ENCODE measurements around the gene LARP7. TPM values are rescaled to one million over a fixed set of nuclear protein-coding genes. Genes with fewer than 3 reads are reported as not detected.
"Not testable (repeated sequence)": the region's sequence is repeated elsewhere in the genome, so short reads cannot be mapped to it uniquely, and the experiment has no call there.

Gene LARP7
- total and polyA plus RNA-seq, 2 experiments from 2014 or later: 48.5 to 57.0 TPM

- H3K36me3 ChIP-seq: no peaks in the 10 kb centered on the region
- H3K4me1 ChIP-seq (ENCODE audit: low read depth): peaks cover 11% of the 10 kb centered on the region
- peak overlapping the region; percentile 64 for H3K4me3 ChIP-seq
- no peaks in the 10 kb centered on the region for H3K9me3 ChIP-seq (ENCODE audit: low read depth)
- peak overlapping the region; percentile 95 for H3K27ac ChIP-seq
- H3K27me3 ChIP-seq: no peaks in the 10 kb centered on the region
- TF ChIP-seq, protein P1, sequence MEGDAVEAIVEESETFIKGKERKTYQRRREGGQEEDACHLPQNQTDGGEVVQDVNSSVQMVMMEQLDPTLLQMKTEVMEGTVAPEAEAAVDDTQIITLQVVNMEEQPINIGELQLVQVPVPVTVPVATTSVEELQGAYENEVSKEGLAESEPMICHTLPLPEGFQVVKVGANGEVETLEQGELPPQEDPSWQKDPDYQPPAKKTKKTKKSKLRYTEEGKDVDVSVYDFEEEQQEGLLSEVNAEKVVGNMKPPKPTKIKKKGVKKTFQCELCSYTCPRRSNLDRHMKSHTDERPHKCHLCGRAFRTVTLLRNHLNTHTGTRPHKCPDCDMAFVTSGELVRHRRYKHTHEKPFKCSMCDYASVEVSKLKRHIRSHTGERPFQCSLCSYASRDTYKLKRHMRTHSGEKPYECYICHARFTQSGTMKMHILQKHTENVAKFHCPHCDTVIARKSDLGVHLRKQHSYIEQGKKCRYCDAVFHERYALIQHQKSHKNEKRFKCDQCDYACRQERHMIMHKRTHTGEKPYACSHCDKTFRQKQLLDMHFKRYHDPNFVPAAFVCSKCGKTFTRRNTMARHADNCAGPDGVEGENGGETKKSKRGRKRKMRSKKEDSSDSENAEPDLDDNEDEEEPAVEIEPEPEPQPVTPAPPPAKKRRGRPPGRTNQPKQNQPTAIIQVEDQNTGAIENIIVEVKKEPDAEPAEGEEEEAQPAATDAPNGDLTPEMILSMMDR (IDR thresholded peaks at IDR 0.05; ENCODE audit: low read depth, low read length): no peak
- DNase-seq (ENCODE audit: low read depth in 1 of 2, low spot score in 1 of 2): no peak
Observed at GRCh38 chr4:112637552-112637866, 566 bp downstream of the LARP7 start.

GRCh38 chr4:112642526-112642925, 5.6 kb downstream of the LARP7 start:
- no peaks in the 10 kb centered on the region for H3K9me3 ChIP-seq (ENCODE audit: low read depth)
- H3K27me3 ChIP-seq: no peaks in the 10 kb centered on the region
- peaks cover 8% of the 10 kb centered on the region for H3K4me1 ChIP-seq (ENCODE audit: low read depth)
- H3K4me3 ChIP-seq: no peak overlapping the region
- TF ChIP-seq, protein P1 (IDR thresholded peaks at IDR 0.05; ENCODE audit: low read depth, low read length): no peak
- H3K27ac ChIP-seq: peak overlapping the region; percentile 57
- H3K36me3 ChIP-seq: peaks cover 5% of the 10 kb centered on the region
- no peak for DNase-seq (ENCODE audit: low read depth in 1 of 2, low spot score in 1 of 2)

DNA sequence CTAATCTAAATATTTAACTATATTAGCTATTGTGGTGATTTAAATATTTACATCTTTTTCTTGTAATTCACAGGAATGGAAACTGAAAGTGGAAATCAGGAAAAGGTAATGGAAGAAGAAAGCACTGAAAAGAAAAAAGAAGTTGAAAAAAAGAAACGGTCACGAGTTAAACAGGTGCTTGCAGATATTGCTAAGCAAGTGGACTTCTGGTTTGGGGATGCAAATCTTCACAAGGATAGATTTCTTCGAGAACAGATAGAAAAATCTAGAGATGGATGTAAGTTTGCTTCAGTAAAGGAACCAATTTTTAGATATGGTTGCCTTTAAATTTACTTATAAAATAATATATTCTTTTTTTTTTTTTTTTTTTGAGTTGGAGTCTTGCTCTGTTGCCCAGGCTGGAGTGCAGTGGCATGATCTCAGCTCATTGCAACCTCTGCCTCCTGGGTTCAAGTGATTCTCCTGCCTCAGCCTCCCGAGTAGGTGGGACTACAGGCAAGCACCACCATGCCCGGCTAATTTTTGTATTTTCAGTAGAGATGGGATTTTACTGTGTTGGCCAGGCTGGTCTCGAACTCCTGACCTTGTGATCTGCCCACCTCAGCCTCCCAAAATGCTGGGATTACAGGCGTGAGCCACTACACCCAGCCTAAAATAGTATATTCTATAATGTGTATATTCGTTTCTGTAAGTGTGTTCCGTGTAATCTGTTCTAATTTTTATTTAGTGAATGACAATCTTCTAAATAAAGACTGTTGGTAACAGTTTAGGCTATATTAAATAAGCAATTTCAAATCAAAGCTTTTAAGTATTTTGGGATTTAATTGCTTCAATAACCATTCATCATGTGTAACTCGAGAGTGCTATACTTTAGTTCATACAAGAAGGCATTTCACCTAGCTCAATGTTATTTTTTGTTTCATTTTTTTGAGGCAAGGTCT, 7.9 kb downstream of the LARP7 start:
- H3K4me3 ChIP-seq; H3K9me3 ChIP-seq (ENCODE audit: low read depth); DNase-seq (ENCODE audit: low read depth in 1 of 2, low spot score in 1 of 2); H3K27ac ChIP-seq; H3K27me3 ChIP-seq: not testable (repeated sequence)
- peaks cover 24% of the 10 kb centered on the region for H3K4me1 ChIP-seq (ENCODE audit: low read depth)
- peaks cover 11% of the 10 kb centered on the region for H3K36me3 ChIP-seq

GRCh38 chr4:112645541-112646329, 8.8 kb downstream of the LARP7 start:
- H3K4me1 ChIP-seq (ENCODE audit: low read depth): peaks cover 33% of the 10 kb centered on the region
- H3K4me3 ChIP-seq: no peak overlapping the region
- DNase-seq (ENCODE audit: low read depth in 1 of 2, low spot score in 1 of 2): no peak
- no peaks in the 10 kb centered on the region for H3K27me3 ChIP-seq
- no peaks in the 10 kb centered on the region for H3K9me3 ChIP-seq (ENCODE audit: low read depth)
- H3K27ac ChIP-seq: no peak overlapping the region
- TF ChIP-seq, protein P1 (IDR thresholded peaks at IDR 0.05; ENCODE audit: low read depth, low read length): no peak
- peaks cover 11% of the 10 kb centered on the region for H3K36me3 ChIP-seq

DNA sequence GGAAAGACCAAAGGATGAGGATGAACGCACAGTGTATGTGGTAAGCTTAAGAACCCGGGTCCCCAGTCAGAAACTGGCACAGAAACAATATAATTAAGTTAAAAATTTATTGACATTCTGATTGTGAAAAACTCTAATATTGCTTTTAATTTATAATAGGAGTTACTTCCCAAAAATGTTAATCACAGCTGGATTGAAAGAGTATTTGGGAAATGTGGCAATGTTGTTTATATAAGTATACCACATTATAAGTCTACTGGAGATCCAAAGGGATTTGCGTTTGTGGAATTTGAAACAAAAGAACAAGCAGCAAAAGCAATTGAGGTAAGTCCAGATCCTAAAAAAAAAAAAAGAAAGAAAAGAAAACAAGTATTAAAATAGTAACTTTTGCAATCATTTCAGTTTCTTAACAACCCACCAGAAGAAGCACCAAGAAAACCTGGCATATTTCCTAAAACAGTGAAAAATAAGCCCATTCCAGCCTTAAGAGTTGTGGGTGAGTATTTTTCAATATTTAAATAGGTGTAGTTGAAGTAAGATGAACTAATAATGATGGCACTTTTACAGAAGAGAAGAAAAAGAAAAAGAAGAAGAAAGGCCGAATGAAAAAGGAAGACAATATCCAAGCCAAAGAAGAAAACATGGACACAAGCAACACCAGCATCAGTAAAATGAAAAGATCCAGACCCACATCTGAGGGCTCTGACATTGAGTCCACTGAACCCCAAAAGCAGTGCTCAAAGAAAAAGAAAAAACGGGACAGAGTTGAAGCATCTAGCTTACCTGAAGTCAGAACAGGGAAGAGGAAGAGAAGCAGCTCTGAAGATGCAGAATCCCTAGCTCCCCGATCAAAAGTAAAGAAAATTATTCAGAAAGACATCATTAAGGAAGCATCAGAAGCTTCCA, 9.9 kb downstream of the LARP7 start:
- H3K4me3 ChIP-seq: peak overlapping the region; percentile 9
- DNase-seq (ENCODE audit: low read depth in 1 of 2, low spot score in 1 of 2): no peak
- H3K9me3 ChIP-seq (ENCODE audit: low read depth): no peaks in the 10 kb centered on the region
- H3K4me1 ChIP-seq (ENCODE audit: low read depth): peaks cover 44% of the 10 kb centered on the region
- H3K27me3 ChIP-seq: no peaks in the 10 kb centered on the region
- H3K36me3 ChIP-seq: peaks cover 11% of the 10 kb centered on the region
- H3K27ac ChIP-seq: no peak overlapping the region
- TF ChIP-seq, protein P1 (IDR thresholded peaks at IDR 0.05; ENCODE audit: low read depth, low read length): no peak

Measured in cardiac muscle cell (in vitro differentiated cells and primary cell).